Fibroblast of mammary gland (primary cell): ENCODE results near the gene TINAGL1.
A peak's percentile ranks its signal among the peaks of the same experiment; 100 is the strongest.

Source experiments
- DNase-seq: peaks from one replicate; pipeline ENCODE4 v3.0.0-alpha.2; 2010; ENCODE audit warnings: low read depth
- H3K4me3 ChIP-seq: 2 replicates; pipeline ENCODE4 v1.5.1; 2011; ENCODE audit warnings: low read depth, mild to moderate bottlenecking, low read length, moderate library complexity; ENCODE audit not compliant: control insufficient read depth
- TF ChIP-seq, protein P1 (sequence below): conservative IDR thresholded peaks from 2 replicates; pipeline ENCODE4 v1.5.1; 2011; ENCODE audit warnings: low read depth, low read length, inconsistent platforms; ENCODE audit not compliant: control insufficient read depth, insufficient read depth

TINAGL1 gene, protein sequence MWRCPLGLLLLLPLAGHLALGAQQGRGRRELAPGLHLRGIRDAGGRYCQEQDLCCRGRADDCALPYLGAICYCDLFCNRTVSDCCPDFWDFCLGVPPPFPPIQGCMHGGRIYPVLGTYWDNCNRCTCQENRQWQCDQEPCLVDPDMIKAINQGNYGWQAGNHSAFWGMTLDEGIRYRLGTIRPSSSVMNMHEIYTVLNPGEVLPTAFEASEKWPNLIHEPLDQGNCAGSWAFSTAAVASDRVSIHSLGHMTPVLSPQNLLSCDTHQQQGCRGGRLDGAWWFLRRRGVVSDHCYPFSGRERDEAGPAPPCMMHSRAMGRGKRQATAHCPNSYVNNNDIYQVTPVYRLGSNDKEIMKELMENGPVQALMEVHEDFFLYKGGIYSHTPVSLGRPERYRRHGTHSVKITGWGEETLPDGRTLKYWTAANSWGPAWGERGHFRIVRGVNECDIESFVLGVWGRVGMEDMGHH

DNA sequence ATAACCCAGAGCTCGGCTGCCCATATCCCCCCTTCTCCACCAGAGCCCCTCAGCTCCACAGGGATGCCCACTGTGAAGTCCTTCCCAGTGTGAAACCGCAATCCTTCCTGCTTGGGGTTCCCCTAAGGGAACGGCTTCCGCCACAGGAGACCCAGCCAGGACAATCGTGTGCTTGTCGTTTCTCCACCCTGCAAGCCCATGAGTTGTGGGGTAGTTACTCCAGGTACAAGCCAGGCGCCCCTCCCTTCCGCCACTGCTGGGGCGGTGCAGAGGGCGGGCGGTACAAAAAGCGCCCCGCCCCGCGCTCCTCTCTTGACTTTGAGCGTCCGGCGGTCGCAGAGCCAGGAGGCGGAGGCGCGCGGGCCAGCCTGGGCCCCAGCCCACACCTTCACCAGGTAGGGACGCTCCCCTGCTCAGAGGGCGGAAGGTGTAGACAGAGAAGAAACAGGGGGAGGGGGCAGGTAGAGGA is at the start of gene TINAGL1:
TSS of gene TINAGL1 (plus strand) at position 315 of the 469 bp plus-strand sequence. CDS start 634 bp downstream, outside the sequence.
- no peak within 1 kb of the TSS for H3K4me3 ChIP-seq
- TF ChIP-seq, protein P1, sequence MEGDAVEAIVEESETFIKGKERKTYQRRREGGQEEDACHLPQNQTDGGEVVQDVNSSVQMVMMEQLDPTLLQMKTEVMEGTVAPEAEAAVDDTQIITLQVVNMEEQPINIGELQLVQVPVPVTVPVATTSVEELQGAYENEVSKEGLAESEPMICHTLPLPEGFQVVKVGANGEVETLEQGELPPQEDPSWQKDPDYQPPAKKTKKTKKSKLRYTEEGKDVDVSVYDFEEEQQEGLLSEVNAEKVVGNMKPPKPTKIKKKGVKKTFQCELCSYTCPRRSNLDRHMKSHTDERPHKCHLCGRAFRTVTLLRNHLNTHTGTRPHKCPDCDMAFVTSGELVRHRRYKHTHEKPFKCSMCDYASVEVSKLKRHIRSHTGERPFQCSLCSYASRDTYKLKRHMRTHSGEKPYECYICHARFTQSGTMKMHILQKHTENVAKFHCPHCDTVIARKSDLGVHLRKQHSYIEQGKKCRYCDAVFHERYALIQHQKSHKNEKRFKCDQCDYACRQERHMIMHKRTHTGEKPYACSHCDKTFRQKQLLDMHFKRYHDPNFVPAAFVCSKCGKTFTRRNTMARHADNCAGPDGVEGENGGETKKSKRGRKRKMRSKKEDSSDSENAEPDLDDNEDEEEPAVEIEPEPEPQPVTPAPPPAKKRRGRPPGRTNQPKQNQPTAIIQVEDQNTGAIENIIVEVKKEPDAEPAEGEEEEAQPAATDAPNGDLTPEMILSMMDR = no peak
- DNase-seq = no peak

DNA sequence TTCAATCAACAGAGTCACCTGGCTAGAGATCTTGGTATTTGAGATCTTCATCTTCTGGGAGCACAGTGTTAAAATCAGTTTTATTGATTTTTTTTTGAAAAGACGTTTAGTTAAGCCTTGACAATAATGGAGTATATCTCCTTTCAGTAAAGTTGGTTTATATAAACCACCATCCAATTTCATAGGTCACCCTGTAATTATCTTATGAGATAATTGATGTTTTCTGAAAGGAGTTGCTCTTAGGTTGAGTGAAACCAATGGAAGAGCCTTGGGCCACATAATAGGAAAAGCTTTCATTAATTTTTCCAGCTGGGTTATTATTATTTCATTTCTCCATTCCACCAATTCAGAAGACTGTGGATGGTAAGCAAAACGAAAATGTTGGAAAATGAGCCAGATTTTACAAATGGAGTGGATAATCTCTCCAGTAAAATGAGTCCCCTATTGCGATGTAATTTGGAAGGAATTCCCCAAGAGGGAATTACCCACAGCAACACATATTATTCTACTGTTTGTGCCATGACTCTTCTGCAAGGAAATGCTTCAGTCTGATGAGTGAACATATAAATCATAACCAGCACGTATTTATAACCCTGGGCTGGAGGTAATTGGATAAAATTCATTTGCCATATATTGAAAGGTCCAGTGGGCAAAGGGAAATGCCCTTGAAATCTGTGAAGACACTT is 46.2 kb upstream of the TINAGL1 start:
- TF ChIP-seq, protein P1 = no peak
- no peak for DNase-seq
- H3K4me3 ChIP-seq = no peak overlapping the region

DNA sequence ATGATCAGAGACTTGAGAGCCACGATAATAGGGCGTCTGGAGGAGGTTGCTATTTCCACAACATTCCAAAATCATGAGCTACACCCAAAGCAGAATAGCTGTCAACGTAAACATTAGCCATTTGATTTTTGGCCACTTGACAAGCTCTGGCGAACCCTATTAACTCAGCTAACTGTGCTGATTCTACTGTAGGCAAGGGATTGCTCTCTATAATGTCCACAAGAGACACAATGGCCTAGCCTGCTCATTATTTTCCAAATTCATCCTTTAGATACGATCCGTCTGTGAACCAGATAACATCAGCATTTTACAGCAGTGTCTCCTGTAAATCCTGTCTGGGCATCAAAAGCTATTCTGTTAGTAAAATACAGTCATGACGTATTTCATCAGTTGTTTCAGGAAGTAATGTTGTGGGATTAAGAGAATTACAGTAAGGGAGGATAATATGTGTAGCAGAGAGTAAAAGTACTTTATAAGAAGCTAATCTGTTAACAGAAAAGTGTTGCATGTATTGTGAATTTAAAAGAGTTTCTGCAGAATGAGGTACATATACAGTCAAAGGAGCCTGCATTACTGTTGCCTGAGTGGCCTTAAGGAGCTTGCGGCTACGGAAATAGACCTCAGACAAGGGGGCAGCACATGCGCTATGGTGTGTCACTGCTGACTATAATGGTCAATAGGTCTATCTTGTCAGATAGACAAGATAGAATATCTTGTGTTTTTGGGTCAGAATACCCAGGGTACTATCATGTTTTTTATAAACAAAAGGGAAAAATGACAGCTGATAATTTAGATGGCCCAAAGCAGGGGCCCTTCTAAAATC is 44.9 kb upstream of the TINAGL1 start:
- TF ChIP-seq, protein P1 = no peak
- H3K4me3 ChIP-seq = no peak overlapping the region
- peak; percentile 46 for DNase-seq

DNA sequence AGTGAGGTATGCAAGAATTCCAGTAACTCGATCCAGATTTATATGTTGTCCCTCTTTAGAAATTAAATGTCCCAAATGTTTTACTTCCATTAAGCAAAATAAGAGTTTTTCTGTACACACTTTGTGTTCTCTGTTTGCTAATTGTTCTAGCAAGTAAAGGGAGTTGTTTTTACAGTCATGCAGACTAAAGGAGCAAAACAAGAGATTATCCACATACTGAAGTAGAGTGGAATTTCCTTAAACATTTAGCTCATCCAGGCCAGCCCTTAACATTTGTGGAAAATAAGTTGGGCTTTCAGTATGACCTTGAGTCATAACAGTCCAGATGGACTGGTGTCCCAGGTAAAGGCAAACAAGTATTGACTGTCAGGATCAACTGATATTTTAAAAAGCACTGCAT is 44.1 kb upstream of the TINAGL1 start:
- no peak for DNase-seq
- H3K4me3 ChIP-seq = no peak overlapping the region
- TF ChIP-seq, protein P1 = no peak

DNA sequence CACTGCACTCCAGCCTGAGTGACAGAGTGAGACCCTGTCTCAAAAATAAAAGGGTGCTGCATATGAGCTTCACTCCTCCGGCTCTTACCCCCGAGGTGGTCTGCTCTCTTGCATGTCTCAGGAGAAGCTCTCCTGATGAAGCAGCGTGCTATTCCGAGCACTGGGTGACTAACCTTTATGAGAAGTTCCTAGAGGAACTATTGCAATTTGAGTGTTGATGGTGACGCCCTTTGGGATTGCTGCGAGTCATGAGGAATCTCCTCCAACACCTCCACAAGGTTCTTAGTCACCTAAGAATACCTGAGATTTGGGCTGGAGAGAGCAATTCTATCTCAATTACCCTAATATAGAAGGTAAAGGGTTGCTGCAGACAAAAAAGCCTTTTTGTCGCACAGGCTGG is 40.8 kb upstream of the TINAGL1 start:
- DNase-seq = no peak
- TF ChIP-seq, protein P1 = no peak
- no peak overlapping the region for H3K4me3 ChIP-seq

DNA sequence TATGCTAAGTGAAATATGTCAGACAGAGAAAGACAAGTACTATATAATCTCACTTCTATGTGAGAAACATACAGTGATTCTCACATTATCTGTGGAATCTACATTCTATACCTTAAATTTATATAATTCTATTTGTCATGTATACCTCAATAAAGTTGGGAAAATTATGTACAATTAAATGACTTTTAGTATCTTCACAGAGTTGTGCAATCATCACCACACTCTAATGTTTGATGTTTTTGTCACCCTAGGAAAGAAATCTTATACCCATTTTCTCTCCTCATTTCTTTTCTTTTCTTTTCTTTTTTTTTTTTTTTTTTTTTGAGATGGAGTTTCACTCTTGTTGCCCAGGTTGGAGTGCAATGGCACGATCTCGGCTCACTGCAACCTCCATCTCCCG is 37.0 kb upstream of the TINAGL1 start:
- TF ChIP-seq, protein P1 = no peak
- H3K4me3 ChIP-seq = no peak overlapping the region
- no peak for DNase-seq
